ENCODE measurements around the gene DYNC1I1.

GRCh38 chr7:95822717-95823116 is 50.4 kb downstream of the DYNC1I1 start:
- TF ChIP-seq, protein P1, sequence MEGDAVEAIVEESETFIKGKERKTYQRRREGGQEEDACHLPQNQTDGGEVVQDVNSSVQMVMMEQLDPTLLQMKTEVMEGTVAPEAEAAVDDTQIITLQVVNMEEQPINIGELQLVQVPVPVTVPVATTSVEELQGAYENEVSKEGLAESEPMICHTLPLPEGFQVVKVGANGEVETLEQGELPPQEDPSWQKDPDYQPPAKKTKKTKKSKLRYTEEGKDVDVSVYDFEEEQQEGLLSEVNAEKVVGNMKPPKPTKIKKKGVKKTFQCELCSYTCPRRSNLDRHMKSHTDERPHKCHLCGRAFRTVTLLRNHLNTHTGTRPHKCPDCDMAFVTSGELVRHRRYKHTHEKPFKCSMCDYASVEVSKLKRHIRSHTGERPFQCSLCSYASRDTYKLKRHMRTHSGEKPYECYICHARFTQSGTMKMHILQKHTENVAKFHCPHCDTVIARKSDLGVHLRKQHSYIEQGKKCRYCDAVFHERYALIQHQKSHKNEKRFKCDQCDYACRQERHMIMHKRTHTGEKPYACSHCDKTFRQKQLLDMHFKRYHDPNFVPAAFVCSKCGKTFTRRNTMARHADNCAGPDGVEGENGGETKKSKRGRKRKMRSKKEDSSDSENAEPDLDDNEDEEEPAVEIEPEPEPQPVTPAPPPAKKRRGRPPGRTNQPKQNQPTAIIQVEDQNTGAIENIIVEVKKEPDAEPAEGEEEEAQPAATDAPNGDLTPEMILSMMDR (IDR thresholded peaks at IDR 0.05; ENCODE audit: low read depth, low read length, missing input control), result no peak
- TF ChIP-seq, protein P2, sequence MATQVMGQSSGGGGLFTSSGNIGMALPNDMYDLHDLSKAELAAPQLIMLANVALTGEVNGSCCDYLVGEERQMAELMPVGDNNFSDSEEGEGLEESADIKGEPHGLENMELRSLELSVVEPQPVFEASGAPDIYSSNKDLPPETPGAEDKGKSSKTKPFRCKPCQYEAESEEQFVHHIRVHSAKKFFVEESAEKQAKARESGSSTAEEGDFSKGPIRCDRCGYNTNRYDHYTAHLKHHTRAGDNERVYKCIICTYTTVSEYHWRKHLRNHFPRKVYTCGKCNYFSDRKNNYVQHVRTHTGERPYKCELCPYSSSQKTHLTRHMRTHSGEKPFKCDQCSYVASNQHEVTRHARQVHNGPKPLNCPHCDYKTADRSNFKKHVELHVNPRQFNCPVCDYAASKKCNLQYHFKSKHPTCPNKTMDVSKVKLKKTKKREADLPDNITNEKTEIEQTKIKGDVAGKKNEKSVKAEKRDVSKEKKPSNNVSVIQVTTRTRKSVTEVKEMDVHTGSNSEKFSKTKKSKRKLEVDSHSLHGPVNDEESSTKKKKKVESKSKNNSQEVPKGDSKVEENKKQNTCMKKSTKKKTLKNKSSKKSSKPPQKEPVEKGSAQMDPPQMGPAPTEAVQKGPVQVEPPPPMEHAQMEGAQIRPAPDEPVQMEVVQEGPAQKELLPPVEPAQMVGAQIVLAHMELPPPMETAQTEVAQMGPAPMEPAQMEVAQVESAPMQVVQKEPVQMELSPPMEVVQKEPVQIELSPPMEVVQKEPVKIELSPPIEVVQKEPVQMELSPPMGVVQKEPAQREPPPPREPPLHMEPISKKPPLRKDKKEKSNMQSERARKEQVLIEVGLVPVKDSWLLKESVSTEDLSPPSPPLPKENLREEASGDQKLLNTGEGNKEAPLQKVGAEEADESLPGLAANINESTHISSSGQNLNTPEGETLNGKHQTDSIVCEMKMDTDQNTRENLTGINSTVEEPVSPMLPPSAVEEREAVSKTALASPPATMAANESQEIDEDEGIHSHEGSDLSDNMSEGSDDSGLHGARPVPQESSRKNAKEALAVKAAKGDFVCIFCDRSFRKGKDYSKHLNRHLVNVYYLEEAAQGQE (IDR thresholded peaks at IDR 0.05), result no peak
- TF ChIP-seq, protein P3, sequence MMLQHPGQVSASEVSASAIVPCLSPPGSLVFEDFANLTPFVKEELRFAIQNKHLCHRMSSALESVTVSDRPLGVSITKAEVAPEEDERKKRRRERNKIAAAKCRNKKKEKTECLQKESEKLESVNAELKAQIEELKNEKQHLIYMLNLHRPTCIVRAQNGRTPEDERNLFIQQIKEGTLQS (IDR thresholded peaks at IDR 0.05), result no peak
- no peak for TF ChIP-seq JUND (IDR thresholded peaks at IDR 0.05)
